ENCODE results near the gene CEP85L.

CEP85L gene

GRCh38 chr6:118630067-118630466, 21.3 kb downstream of the CEP85L start:
- DNase-seq (ENCODE audit: low read depth in 2 of 2) = no peak
- H3K4me3 ChIP-seq (replicated peaks in 1 of 2; ENCODE audit: low read depth in 2 of 2, low read length in 2 of 2) = no peak overlapping the region
- TF ChIP-seq, protein P1, sequence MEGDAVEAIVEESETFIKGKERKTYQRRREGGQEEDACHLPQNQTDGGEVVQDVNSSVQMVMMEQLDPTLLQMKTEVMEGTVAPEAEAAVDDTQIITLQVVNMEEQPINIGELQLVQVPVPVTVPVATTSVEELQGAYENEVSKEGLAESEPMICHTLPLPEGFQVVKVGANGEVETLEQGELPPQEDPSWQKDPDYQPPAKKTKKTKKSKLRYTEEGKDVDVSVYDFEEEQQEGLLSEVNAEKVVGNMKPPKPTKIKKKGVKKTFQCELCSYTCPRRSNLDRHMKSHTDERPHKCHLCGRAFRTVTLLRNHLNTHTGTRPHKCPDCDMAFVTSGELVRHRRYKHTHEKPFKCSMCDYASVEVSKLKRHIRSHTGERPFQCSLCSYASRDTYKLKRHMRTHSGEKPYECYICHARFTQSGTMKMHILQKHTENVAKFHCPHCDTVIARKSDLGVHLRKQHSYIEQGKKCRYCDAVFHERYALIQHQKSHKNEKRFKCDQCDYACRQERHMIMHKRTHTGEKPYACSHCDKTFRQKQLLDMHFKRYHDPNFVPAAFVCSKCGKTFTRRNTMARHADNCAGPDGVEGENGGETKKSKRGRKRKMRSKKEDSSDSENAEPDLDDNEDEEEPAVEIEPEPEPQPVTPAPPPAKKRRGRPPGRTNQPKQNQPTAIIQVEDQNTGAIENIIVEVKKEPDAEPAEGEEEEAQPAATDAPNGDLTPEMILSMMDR (IDR thresholded peaks at IDR 0.05; ENCODE audit: low read depth, low read length) = no peak

GRCh38 chr6:118627724-118628123, 23.7 kb downstream of the CEP85L start:
- no peak overlapping the region for H3K4me3 ChIP-seq (replicated peaks in 1 of 2; ENCODE audit: low read depth in 2 of 2, low read length in 2 of 2)
- TF ChIP-seq, protein P1 (IDR thresholded peaks at IDR 0.05; ENCODE audit: low read depth, low read length) = no peak
- no peak for DNase-seq (ENCODE audit: low read depth in 2 of 2)

DNA sequence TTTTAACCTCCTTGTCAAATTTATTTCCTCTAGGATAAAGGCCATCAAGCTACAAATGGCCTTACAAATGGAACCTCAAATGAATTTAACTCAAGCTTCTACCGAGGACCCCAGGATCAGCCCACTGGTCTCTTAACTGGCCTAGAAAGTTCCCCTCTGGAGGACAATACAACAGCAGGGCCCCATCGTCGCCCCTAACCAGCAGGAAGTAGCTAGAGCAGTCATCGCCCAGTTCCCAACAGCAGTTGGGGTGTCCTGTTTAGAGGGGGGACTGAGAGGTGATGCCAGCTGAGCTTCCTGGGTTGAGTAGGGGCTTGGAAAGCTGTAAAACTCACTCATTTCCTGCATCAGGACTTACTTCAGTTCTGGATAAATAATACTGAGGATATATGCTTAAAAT, 25.6 kb downstream of the CEP85L start:
- H3K4me3 ChIP-seq (replicated peaks in 1 of 2; ENCODE audit: low read depth in 2 of 2, low read length in 2 of 2) = no peak overlapping the region
- TF ChIP-seq, protein P1 (IDR thresholded peaks at IDR 0.05; ENCODE audit: low read depth, low read length) = no peak
- no peak for DNase-seq (ENCODE audit: low read depth in 2 of 2)

DNA sequence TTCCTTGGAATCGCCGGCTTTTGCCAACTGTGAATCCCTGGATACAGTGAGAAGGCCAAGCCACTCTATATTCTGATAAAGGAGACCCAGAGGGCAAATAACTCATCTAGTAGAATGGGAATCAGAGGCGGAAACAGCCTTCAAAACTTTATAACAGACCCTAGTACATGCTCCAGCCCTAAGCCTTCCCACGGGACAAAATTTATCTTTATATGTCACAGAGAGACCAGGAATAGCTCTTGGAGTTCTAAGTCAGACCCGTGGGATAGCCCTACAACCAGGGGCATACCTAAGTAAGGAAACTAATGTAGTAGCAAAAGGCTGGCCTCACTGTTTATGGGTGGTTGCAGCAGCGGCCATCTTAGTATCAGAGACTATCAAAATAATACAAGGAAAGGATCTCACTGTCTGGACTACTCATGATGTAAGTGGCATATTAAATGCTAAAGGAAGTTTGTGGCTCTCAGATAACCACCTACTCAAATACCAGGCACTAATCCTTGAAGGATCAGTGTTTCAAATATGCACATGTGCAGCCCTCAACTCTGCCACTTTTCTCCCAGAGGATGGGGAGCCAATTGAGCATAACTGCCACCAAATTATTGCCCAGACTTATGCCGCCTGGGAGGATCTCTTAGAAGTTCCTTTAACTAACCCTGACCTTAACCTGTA, 29.5 kb downstream of the CEP85L start:
- no peak for DNase-seq (ENCODE audit: low read depth in 2 of 2)
- H3K4me3 ChIP-seq (replicated peaks in 1 of 2; ENCODE audit: low read depth in 2 of 2, low read length in 2 of 2) = no peak overlapping the region
- TF ChIP-seq, protein P1 (IDR thresholded peaks at IDR 0.05; ENCODE audit: low read depth, low read length) = no peak

DNA sequence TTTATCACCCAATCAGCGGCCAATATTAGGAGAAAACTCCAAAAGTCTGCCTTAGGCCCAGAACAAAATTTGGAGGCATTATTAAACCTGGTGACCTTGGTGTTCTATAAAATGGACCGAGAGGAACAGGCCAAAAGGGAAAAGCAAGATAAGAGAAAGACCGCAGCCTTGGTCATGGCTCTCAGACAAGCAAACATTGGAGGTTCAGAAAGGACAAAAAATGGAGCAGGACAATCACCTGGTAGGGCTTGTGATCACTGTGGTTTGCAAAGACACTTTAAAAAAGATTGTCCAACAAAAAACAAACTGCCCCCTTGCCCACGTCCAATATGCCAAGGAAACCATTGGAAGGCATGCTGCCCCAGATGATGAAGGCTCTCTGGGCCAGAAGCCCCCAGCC, 31.2 kb downstream of the CEP85L start:
- no peak overlapping the region for H3K4me3 ChIP-seq (replicated peaks in 1 of 2; ENCODE audit: low read depth in 2 of 2, low read length in 2 of 2)
- no peak for DNase-seq (ENCODE audit: low read depth in 2 of 2)
- TF ChIP-seq, protein P1 (IDR thresholded peaks at IDR 0.05; ENCODE audit: low read depth, low read length) = no peak

DNA sequence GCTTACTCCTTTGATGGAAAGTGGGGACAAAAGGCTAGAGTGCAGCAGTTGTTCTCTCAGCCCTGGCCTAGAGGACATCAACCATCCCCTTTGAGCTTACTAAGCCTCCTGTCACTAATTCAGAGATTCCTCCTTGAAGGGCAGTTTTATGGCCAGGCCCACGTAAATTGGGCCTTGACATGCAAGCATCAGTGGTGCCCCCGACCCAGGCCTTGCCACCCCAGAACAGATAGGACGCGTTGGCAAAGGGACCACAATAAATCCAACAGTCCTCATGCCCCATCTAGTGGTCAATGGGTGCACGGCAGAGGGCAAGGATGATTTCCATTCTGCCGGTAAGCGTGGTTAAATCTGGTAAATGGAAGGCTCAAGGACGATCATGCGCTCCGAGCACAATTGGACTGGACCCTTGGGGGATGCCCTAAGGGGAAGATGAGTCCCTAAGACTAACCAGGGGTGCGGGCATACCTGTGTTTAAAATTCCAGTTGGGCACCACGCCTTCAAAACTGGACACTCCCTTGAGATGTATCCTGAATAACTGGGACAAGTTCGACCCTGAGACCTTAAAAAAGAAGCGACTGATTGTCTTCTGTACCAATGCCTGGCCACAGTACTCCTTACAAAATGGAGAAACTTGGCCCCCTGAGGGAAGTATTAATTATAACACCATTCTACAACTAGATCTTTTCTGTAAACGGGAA, 32.6 kb downstream of the CEP85L start:
- H3K4me3 ChIP-seq (replicated peaks in 1 of 2; ENCODE audit: low read depth in 2 of 2, low read length in 2 of 2) = no peak overlapping the region
- DNase-seq (ENCODE audit: low read depth in 2 of 2) = peak; percentile 41 to 58
- TF ChIP-seq, protein P1 (IDR thresholded peaks at IDR 0.05; ENCODE audit: low read depth, low read length) = peak; percentile 88

All from cardiac fibroblast (primary cell).